GM15510 (cell line): ENCODE results near the gene PSMD1.

Experiments used
- POLR2A ChIP-seq: IDR thresholded peaks from 3 replicates; pipeline ENCODE4 v1.6.1; 2011; ENCODE audit warnings: borderline replicate concordance; ENCODE audit not compliant: insufficient read length; ENCODE audit errors: extremely low read depth

PSMD1 gene

DNA sequence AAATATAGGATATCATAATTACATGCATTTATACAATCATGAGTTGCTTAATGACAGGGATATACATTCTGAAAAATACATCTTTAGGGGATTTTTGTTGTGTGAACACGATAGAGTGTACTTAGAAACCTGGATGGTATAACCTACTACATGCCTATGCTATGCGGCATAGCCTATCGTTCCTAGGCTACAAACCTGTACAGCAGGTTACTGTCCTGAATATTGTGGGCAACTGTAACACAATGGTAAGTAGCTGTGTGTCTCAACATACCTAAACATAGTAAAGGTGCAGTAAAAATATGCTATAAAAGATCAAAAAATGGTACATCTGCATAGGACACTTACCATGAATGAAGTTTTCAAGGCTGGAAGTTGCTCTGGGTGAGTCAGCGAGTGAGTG is 12.9 kb upstream of the PSMD1 start:
- TF ChIP-seq POLR2A, result no peak

DNA sequence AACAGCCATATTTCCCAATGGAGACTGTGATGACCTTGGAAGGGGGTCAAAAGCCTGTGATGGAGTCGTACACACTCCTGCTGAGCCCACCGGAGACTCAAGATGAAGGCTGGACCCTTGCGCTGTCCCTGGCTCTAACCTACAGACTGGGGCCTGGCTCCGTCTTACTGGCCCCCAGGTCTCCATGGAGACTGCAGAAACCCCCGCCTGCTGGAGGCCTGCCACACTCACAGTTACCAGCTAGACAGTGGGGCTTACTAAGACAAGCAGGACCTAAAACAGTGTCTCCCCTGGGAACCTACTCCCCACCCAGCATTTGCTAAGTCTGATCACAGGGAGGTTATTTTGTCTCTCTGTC is 9.8 kb upstream of the PSMD1 start:
- TF ChIP-seq POLR2A, result no peak

DNA sequence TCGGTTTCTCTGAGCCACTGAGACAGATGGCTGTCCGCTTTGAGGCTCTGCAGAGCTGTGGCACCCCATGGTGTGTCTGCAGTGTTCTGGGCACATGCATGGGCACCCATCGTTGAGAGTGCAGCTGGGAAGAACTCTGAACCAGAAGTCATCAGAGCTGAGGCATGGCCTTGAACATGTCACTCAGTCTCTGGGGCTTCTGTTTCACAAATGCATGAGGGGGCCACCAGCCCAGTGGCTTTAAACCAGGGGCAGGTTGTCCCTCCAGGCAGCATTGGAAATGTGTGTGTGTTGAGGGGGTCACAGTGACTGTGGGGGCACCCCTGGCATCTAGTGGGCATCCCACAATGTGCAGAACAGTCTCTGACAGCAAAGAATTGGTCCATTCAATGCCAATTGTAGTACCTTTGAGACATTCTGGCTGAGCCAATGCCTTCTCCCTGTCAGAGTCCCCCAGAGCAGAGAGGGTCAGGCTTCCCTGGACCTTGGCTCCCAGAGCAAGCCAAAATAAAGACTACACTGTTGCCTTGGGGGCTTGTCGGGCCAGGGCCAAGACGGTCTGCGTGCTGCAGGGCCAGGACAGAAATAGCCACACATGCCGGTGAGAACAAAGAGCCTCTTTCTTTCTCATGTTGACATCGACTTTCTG is 9.3 kb upstream of the PSMD1 start:
- TF ChIP-seq POLR2A, result no peak

DNA sequence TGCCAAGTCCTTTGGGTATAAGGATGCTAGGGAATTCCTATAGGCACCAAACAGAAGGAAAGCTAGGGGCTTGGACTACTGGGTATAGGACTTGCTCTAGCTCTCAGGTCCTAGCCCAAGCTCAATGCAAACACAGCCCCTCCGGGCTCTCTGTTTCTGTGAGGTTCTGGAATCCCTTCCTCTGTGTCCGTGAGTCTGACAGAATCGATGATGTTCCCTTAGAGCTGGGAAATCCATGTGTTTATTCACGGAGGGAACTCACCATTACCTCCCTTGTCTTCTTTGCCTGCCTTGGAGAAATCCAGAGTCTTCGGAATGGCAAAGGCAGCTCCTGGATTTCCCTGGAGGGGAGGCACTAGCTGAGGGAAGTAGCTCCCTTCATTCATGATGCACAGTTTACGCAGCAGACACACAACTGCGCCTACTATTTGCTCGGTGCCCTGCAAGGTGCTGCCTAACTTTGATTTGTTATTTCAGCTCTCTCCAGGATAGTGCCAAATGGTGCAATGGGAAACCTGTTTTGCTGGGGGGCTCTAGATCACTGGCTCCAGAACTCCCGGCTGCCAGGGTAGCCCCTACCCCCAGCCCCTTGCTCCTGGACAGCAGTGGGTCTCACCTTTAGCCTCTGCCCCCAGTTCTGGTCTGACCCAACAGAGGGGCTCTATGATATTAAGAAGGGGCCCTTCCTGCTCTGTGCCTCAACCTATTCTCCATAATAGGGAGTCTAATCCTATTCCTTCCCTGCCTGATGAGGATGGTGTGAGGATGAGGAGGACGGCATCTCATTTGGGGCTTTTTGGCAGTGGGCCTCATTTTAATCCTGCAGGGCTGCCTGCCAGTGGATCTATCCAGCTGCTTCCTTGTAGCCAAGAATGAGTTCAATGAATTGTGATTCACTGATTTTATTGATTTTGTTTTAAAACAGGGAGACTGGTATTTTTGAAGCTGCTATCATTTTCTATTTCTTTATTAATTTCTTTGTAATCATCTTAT is 8.4 kb upstream of the PSMD1 start:
- no peak for TF ChIP-seq POLR2A

DNA sequence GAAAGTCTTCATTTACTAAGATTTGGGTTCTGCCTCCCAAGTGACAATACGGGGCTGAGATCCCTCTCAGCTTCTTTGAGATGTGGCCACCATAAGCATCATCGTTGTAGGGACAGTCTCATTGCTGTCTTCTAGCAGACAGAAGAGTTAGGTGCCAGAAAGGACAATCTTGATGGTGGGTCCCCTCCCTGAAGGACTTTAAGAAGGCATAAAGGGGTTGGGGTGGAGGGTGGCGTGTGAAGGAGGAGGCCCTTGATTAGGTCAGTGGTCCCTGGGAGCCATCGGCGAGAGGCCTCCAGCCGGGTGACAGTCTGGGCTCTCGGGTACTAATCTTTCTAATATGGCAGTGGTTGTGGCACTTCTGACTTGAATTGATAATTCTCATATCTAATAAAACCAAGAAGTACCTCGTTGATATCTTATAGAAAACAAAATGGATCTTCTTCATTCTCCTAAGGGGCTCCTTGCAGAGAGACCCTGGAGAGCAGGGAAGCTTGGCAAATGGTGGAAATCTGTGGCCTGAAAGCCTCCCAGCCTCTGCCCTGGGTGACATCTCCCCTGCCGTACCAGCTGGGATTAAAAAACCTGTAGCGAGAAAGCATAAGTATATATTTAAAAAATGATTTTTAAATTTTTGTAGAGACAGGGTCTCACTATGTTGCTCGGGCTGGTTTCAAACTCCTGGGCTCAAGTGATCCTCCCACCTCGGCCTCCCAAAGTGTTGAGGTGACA is 7.2 kb upstream of the PSMD1 start:
- TF ChIP-seq POLR2A, result no peak

DNA sequence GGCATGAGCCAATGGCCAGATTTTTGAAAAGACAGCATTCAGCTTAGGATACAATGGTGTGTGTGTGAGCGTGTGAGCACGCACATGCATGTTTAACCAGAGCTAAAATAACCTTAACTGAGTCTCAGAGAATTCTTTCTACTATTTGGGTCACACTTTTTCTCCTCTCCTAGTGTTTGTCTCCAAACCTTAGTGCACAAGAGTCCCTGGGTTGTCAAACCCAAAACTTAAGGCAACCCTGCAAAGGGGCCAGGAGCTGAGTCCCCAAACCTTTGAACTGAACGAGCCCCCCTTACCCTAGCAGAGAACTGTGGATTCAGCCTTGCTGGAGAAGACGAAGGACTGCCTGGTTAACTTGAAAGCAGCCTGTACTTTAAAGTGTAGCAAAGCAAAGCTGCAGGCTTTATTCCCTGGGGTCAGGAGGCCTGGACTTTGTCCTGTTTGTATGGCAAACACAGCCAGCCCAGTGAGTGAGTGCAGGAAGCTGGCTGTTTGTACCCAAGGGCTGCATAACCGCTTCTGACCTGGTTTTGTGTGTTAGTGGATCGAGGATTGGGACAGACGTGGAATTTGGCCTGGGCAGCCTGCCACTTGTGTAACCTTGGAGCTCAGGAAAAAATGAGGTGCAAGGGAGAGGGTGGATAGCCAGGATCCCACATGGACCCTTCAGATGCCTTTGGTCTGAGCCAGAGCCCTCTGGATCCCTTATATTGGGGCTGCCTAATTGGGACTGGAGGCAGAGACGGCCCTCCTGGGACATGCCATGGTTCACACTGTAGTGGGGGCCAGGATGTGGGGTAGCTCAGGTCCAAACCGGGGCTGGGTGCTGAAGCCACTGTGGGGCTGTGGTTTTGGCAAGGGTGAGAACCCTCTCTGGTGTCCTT is 6.4 kb upstream of the PSMD1 start:
- TF ChIP-seq POLR2A, result no peak

DNA sequence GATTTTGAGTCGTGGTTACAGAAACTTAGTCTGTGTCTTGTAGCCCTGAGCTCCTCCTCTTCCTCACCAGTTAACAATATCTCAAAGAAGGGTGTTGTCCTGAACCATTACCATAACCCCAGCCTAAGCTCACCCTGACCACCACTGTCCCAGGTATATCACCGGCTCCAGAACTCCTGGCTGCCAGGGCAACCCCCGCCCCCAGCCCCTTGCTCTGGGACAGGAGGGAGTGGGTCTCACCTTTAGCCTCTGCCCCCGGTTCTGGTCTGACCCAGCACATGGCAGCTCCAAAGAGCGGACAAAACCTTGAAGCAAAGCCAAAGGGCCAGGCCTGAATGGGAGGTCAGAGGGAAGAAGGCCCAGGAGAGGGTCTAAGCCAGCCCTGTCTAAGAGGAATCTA is 5.6 kb upstream of the PSMD1 start:
- TF ChIP-seq POLR2A, result no peak

DNA sequence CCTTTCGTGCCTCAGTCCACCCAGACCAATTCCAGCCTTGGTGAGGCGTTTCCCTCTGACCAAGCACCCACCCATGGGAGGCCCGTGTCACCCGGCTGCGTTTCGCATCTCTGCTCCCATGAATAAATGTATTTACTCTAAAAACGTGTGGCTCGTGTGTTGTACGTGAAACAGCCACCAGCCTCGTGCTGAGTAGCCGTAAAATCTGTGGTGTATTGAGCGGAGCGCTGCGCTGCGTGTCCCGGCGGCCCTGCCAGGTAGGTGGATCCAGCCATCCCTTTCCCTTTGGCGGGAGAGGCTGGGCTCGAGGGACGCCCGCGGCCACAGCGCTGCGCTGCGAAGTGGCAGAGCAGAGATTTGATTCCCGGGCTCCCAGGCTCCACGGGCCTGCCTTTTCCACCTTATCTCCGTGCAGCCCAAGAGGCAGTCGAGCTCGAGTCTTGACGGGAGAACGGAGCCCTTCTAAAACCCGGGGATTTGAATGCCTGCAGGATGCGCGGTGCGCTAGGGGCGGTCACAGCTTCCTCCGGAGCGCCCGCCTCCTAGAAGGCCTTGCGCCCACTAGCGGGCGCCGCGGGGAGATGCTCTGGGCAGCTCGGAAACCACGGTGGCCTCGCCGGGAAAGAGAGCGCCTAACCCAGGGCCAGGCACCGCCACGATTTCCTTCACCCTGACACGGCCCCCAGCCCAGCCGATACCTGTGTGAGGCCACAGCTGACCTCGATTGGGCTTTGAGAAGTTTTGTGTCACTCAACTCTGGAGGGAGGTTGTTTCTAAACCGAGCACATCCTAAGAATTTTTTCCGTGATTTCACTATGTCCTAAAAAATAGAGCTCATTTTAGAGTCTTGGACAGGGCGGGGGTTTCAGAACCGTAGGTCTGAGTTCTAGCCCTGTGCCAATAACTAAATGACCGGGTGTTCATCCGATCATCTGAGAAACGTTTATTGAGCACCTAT is 3.9 kb upstream of the PSMD1 start:
- TF ChIP-seq POLR2A, result no peak

DNA sequence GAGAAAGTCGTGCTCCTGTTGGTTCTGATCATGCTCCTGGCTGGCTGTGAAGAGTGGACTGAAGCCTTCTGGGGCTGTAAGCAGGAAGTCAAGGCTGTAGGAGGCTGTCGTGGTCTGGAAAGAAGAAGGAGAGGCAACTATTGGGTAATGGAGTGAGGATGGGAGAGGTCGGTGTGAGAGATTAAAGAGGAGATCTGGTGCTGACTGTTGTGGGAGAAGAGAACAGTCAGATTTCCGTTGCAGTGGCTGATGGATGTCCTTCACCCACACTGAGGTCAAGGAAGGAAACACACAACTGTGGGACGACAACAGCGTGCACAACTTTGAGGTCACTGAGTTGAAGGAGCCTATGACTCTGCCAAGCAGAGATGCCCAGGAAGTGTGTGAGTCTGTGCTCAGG is 2.8 kb upstream of the PSMD1 start:
- no peak for TF ChIP-seq POLR2A

DNA sequence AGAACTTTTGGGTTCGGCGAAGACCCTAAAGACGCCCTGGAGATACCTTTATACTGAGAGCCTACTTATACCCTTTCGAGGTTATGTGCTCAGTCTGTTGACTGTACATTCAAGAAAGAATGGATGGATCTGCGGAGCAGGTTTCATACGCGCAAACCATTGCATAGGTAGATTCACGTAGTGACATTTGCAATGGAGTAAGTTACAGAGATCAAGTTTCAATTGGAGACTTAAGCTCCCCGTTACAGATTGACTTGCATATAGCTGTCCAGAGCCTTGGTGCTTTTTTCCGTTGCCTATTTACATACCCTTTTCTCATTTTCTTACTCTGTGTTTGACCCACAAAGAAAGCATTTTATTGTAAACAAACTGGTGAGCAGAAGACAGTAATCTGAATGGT is 923 bp downstream of the PSMD1 start:
- no peak for TF ChIP-seq POLR2A

DNA sequence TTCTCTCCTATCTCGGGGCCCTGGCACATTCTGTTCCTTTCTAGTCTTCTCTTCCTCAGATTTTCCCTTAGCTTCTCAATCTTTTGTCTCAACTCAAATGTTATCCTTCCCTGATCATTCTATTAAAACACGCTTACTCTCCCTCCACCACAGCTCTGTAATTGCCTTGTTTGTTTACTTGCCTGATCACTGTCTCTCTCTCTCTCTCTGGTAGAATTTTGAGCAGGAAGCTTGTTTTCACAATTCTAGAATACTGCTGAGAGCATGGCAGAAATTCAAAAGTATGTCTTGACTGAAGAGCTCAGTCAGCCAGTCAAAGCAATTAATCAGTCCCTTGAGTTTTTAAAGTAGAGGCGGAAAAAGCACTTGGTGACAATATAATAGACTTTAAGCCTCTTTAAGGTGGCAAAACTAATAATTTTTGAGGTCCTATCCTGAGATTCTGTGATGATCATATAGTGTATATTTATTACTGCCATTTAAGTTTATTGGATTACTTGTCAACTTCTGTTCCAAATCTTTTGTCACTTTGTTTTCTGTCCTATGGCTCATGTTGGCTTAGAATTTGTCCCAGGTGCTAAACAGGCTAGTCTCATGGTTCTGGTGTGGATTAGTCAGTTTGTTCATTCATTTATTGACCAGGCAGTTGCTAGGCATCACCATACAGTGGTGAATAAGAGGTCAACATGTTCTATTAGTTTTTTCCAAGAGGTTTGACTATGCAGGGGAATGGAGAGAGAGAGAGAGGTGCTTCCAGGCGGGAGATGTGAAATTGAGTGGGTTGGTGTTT is 2.3 kb downstream of the PSMD1 start:
- TF ChIP-seq POLR2A, result no peak

DNA sequence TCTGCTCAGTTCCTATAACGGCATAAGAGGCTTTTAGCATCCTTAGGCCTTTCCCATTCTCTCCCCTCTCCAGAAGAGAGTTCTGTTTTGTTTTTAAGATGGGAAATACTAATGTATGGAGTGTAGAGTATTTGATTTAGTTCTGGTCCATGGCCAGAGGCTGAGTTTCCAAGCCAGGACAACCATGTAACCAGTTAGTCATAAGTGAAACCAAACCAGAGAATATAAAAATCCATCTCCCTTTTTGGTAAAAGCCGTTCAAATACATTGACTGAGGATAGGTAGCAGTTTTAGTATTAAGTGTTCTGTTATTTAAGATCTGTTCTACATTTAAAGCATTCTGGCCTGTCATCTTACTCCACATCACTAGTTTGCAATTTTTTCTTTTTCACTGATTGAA is 3.1 kb downstream of the PSMD1 start:
- TF ChIP-seq POLR2A, result no peak

DNA sequence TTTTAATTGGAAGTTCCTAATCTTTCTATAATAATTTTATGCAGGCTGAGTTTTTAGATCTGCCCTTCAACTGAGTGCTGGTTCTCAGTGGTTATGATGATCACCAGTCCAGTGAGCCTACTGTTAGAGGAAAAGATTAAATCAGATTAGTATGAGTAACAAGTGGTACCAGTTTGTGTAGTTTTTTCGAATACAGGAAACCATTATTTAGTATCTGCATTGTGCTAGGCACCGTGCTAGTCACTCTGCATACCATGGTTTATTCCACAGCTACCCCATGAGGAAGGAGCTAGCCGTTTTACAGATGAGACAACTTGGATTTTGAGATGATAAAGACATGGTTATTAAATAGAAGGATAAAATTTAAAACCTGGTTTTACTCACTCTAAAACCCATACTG is 6.1 kb downstream of the PSMD1 start:
- no peak for TF ChIP-seq POLR2A
